ENCODE results near the gene PITX2. TPM values are rescaled to one million over a fixed set of nuclear protein-coding genes. Genes with fewer than 3 reads are reported as not detected.

The PITX2 gene
- total RNA-seq, 2 experiments from 2014 or later = 0.09 TPM; not detected in 1

DNA sequence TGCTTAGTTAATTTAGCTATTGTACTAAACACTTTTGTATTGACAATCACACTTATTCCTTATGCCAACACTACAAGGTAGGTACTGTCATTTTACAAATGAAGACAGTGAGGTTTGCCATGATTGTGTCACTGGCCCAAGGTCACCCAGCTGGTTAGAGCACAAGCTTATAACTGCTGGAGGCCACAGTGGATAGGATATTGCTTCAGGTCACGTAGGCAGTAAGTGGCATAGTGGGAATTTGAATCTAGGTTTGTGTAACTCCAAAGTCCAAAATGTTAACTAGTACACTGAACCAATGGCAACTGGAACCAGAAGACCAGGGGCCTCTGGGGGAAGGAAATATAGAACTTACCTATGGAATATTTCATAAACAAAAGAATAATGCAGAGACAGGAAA is 21.1 kb upstream of the PITX2 start:
- Mint-ChIP-seq H3K36me3 (ENCODE audit: low read depth) (peaks cover 2% of the 10 kb centered on the region), H3K27me3 (peaks cover 49% of the 10 kb centered on the region), H3K4me1 (no peaks in the 10 kb centered on the region), H3K4me3 (no peak overlapping the region), H3K9me3 (ENCODE audit: low read depth) (no peaks in the 10 kb centered on the region), H3K27ac (no peak overlapping the region)
- intact Hi-C loops (cut with DNase I, micrococcal nuclease) = no loop called here
- no peak for ATAC-seq
- ChIA-PET POLR2A (no interaction called here), CTCF (no interaction called here)
- no peak for DNase-seq

DNA sequence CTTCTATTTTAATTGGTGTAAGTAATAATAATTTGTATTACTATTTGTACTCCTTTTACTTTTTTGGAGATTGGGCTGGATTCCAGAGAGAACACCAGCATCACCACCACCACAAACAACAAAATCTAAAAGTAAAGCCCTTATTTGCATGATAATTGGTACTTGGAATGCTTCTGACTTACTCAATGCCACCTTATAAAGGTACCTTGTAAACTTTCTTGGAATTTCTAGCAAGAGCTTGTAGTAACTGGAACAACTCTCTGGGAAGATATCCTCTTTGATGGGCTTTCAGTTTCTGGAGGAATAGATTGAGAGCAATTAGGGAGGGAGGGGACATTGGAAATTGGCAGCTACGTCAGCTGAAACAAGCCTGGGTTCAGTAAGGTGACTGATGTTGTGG is 20.2 kb upstream of the PITX2 start:
- Mint-ChIP-seq H3K4me3 (no peak overlapping the region), H3K9me3 (ENCODE audit: low read depth) (no peaks in the 10 kb centered on the region), H3K36me3 (ENCODE audit: low read depth) (peaks cover 2% of the 10 kb centered on the region), H3K27me3 (peaks cover 58% of the 10 kb centered on the region), H3K4me1 (no peaks in the 10 kb centered on the region), H3K27ac (no peak overlapping the region)
- intact Hi-C loops (cut with DNase I, micrococcal nuclease) = no loop called here
- ChIA-PET CTCF (interaction anchor here (0.5 kb wide), 1 partner anchor 533 kb away, joined by 3 read pairs; no protein-coding TSS in a partner anchor), POLR2A (no interaction called here)
- no peak for DNase-seq
- ATAC-seq = no peak

DNA sequence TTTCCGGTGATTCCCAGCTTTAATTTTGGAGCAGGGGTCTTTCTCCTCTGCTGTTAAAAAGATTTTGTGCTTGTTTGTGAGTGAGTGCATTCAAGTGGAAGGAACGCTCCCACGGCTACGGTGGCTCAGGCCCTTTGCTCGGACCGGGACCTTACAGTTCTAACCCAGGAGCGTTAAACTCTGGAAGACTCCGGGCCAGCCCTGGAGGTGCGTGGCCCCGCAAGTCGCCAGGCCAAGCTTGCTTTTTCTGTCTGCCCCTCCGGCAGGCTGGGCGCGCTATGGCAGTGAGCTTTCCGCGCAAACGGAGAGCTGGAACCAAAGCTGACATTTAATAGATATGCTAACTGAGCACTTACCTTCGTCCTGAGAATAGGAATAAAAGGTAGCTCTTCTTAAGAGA is 18.3 kb upstream of the PITX2 start:
- CTCF ChIA-PET = interaction anchor here (0.6 kb wide), 1 partner anchor 860 kb away, joined by 4 read pairs; no protein-coding TSS in a partner anchor
- intact Hi-C loops (cut with DNase I, micrococcal nuclease) = no loop called here
- Mint-ChIP-seq H3K4me3 (no peak overlapping the region), H3K27me3 (peaks cover 67% of the 10 kb centered on the region), H3K9me3 (ENCODE audit: low read depth) (peaks cover 2% of the 10 kb centered on the region), H3K4me1 (no peaks in the 10 kb centered on the region), H3K27ac (no peak overlapping the region), H3K36me3 (ENCODE audit: low read depth) (peaks cover 4% of the 10 kb centered on the region)
- no peak for ATAC-seq
- no peak for DNase-seq
- POLR2A ChIA-PET = no interaction called here

DNA sequence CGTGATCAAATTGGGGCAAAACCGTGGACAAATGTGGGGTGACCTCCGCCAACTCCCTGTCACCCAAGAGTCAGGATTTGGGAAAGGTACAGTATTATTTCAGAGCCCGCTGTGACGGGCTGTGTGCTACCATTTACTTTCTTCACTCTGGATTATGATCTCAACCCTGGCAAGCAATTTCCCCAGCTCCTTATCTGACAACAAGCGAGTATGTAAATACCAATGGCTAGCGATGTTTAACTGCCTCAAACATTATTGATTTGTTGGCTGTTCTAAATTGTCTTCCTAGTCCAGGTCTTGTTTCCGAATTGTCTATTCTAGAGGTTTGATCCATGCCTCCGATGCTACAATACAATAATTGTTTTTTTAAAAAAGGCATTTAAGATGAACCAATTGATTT is 17.7 kb upstream of the PITX2 start:
- ChIA-PET POLR2A (no interaction called here), CTCF (no interaction called here)
- H3K4me1 Mint-ChIP-seq = no peaks in the 10 kb centered on the region
- peaks cover 64% of the 10 kb centered on the region for H3K27me3 Mint-ChIP-seq
- intact Hi-C loops (cut with DNase I, micrococcal nuclease) = no loop called here
- no peak for ATAC-seq
- H3K27ac Mint-ChIP-seq = no peak overlapping the region
- no peak for DNase-seq
- H3K9me3 Mint-ChIP-seq (ENCODE audit: low read depth) = peaks cover 3% of the 10 kb centered on the region
- H3K4me3 Mint-ChIP-seq = no peak overlapping the region
- H3K36me3 Mint-ChIP-seq (ENCODE audit: low read depth) = peaks cover 4% of the 10 kb centered on the region

DNA sequence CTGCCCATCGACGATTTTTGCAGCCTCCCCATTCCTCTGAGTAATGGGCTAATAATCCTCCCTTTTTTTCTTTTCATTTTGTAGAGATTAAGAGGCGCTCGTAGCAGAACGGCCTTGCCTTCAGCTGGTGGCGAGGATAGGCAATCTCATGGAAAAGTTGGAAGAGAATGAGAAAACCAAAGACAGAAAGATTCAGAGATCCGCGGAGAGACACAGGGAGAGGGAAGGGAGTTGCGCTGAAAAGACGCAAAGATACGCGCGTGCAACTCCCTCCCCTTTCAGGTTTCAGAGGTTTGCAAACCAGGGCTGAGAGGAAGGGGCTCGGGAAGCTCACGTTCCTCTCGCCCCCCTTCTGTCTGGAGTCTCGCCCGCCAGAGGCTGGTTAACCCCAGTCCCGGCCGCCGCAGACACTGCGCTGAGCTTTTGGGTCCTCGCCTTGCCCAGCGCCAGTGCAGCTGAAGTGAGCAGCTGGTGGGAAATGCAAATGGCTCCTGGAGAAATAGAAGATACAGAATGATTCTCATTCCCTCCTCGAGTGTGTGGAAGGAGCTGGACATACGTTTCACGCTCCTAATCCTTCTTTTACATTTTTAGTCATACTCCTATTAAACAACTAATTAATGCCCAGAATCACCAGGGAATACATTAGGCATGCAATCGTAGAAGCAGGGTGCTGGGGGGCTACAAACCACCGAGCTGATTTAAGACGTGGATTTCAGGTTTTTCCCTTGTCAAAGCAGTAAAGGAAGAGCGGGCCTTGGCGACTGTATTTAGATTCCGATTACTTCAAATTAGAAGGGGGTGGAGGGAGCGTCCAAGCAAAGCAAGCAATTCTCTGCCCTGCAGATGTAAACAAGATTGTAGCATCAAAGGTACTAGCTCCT is 16.6 kb upstream of the PITX2 start:
- CTCF ChIA-PET = no interaction called here

DNA sequence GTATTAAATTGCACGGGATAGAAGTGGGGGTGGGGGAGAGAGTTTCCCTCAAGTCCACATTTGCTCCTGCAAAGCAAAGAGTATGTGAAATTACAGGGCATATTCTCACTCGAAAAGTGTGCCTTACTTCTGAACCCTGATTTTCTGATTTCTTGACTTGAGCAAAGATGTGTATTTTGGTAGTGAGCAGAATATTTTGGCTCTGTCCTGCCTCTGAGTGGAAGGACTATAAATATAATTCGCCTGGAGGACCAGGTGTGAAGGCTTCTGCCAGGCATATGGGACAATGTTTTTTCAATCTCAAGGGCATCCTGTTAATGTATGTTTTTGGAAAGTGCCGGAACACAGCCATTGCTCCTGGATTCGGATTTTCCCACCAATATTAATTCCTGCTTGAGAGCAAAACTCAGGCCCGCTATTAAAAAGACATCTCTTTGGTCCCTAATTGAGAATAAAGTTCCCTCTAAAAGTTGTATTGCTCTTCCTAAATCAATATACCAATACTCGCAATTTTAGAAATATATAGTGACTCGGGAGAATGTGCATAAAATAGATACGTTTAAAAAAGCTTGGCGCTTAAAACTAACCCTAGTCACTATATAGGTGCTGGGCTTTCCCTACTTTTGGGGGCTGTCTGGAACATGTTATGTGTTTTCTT is 15.3 kb upstream of the PITX2 start:
- intact Hi-C loops (cut with DNase I, micrococcal nuclease) = loop anchor here in 1 of 2 experiments (10.0 kb wide), 2 partner anchors 187 to 1217 kb away; no protein-coding TSS in a partner anchor
- ChIA-PET POLR2A (no interaction called here), CTCF (no interaction called here)
- no peak overlapping the region for H3K4me3 Mint-ChIP-seq
- peaks cover 74% of the 10 kb centered on the region for H3K27me3 Mint-ChIP-seq
- ATAC-seq (no peak), DNase-seq (no peak)
- no peaks in the 10 kb centered on the region for H3K4me1 Mint-ChIP-seq
- peaks cover 5% of the 10 kb centered on the region for H3K9me3 Mint-ChIP-seq (ENCODE audit: low read depth)
- H3K27ac Mint-ChIP-seq = no peak overlapping the region
- peaks cover 4% of the 10 kb centered on the region for H3K36me3 Mint-ChIP-seq (ENCODE audit: low read depth)

More for the DNA sequence above, 16.6 kb upstream of the PITX2 start:
- H3K9me3 Mint-ChIP-seq (ENCODE audit: low read depth) = peaks cover 5% of the 10 kb centered on the region
- H3K4me3 Mint-ChIP-seq = no peak overlapping the region
- POLR2A ChIA-PET = no interaction called here
- ATAC-seq (no peak), DNase-seq (no peak)
- H3K27ac Mint-ChIP-seq = no peak overlapping the region
- H3K27me3 Mint-ChIP-seq = peaks cover 69% of the 10 kb centered on the region
- no peaks in the 10 kb centered on the region for H3K4me1 Mint-ChIP-seq
- peaks cover 4% of the 10 kb centered on the region for H3K36me3 Mint-ChIP-seq (ENCODE audit: low read depth)
- intact Hi-C loops (cut with DNase I, micrococcal nuclease) = loop anchor here in 1 of 2 experiments (10.0 kb wide), 2 partner anchors 185 to 1215 kb away; no protein-coding TSS in a partner anchor

DNA sequence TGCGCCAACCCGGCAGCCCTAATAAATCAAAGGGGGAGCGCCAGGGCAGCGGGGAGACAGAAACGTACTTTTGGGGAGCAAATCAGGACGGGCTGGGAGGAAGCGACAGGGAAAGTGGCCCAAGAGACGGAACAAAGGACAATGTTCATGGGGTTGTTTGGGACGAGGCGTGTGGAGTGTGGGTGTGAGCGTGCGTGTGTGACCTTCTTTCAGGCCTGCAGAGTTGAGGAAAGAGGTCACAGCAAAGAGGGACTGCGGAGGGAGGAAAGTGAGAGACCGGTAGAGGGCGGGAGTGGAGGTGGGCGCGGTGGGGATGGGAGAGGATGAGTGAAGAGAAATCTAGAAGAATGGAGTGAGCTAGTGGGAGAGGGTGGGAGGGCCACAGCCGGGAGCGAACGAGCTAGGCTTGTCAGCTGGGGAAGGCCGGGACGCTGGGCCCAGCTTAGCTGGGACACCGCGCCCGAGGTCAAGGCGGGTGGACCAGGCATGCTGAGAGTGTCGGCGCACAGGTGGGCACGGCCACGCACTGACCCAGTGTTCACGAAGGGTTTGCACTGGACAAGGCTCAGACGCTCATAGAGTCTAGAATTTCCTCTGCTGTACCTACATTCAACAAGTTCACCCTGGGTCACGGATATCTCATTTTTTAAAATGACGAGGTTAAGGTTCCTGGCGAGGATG is 14.7 kb upstream of the PITX2 start:
- DNase-seq = no peak
- ATAC-seq = no peak
- peaks cover 77% of the 10 kb centered on the region for H3K27me3 Mint-ChIP-seq
- POLR2A ChIA-PET = no interaction called here
- CTCF ChIA-PET = no interaction called here
- intact Hi-C loops (cut with DNase I, micrococcal nuclease) = loop anchor here in 1 of 2 experiments (10.0 kb wide), 2 partner anchors 187 to 1217 kb away; no protein-coding TSS in a partner anchor
- H3K4me1 Mint-ChIP-seq = no peaks in the 10 kb centered on the region
- peaks cover 5% of the 10 kb centered on the region for H3K9me3 Mint-ChIP-seq (ENCODE audit: low read depth)
- no peak overlapping the region for H3K27ac Mint-ChIP-seq
- H3K36me3 Mint-ChIP-seq (ENCODE audit: low read depth) = peaks cover 4% of the 10 kb centered on the region
- H3K4me3 Mint-ChIP-seq = no peak overlapping the region

DNA sequence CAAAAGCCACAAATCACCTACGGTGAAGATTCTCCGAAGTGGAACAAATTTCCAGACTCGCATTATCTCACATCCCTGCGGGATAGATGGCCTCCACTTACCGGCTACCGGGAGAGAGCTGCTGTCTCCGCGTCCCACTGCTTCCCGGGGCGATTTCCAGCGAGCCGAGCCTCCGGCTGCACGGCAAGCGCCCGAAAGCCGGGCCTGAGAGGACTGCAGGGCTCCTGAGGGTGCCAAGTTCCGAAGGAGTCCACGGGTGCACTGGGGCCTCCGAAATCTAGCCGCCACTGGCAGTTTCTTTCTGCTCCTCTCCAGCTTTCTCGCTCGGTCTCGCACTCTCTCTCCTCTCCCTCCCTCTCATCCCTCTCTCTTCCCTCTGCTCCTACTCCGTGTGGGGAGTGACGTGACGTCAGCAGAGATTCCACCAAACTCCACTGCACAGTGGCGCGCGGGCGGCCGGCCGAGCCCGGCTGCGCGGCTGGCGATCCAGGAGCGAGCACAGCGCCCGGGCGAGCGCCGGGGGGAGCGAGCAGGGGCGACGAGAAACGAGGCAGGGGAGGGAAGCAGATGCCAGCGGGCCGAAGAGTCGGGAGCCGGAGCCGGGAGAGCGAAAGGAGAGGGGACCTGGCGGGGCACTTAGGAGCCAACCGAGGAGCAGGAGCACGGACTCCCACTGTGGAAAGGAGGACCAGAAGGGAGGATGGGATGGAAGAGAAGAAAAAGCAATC is 14.0 kb upstream of the PITX2 start:
- no peak for DNase-seq
- H3K4me1 Mint-ChIP-seq = peaks cover 5% of the 10 kb centered on the region
- intact Hi-C loops (cut with DNase I, micrococcal nuclease) = loop anchor here in 1 of 2 experiments (10.0 kb wide), 2 partner anchors 188 to 1218 kb away; no protein-coding TSS in a partner anchor
- peaks cover 5% of the 10 kb centered on the region for H3K9me3 Mint-ChIP-seq (ENCODE audit: low read depth)
- H3K27me3 Mint-ChIP-seq = peaks cover 77% of the 10 kb centered on the region
- ChIA-PET POLR2A (interaction anchor here (0.7 kb wide), 1 partner anchor 1785 kb away, joined by 3 read pairs; no protein-coding TSS in a partner anchor), CTCF (no interaction called here)
- no peak for ATAC-seq
- H3K36me3 Mint-ChIP-seq (ENCODE audit: low read depth) = peaks cover 4% of the 10 kb centered on the region
- H3K4me3 Mint-ChIP-seq = no peak overlapping the region
- no peak overlapping the region for H3K27ac Mint-ChIP-seq

DNA sequence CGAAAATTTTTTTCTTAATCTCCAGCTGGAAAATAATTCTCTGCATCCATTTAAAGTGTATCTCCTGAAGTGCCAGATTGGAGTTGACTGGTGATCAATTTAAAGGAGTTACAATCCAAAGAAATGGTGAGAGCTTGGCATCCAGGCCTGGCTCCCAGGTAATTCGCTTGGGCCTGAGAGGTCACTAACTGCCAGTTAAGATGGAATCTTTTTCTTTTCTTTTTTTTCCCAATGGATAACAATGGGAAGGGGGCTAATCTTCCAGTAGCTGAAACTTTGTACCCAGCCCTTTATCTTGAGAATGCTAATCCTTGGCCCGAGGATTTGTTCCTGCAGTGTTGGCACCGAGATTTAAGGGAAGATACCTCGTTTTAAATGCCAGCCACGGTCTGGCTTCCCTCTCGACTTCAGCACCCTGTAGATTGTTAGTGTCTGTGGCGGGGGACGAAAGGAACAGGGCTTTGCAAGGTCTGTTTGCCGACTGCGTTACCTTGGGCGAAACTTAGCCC is 13.3 kb upstream of the PITX2 start:
- POLR2A ChIA-PET = interaction anchor here (0.7 kb wide), 1 partner anchor 1785 kb away, joined by 3 read pairs; no protein-coding TSS in a partner anchor
- Mint-ChIP-seq H3K4me1 (peaks cover 9% of the 10 kb centered on the region), H3K27ac (no peak overlapping the region), H3K36me3 (ENCODE audit: low read depth) (peaks cover 4% of the 10 kb centered on the region), H3K27me3 (peaks cover 78% of the 10 kb centered on the region), H3K9me3 (ENCODE audit: low read depth) (peaks cover 5% of the 10 kb centered on the region), H3K4me3 (no peak overlapping the region)
- intact Hi-C loops (cut with DNase I, micrococcal nuclease) = loop anchor here in 1 of 2 experiments (10.0 kb wide), 2 partner anchors 189 to 1219 kb away; no protein-coding TSS in a partner anchor
- no peak for ATAC-seq
- DNase-seq = no peak
- CTCF ChIA-PET = no interaction called here

DNA sequence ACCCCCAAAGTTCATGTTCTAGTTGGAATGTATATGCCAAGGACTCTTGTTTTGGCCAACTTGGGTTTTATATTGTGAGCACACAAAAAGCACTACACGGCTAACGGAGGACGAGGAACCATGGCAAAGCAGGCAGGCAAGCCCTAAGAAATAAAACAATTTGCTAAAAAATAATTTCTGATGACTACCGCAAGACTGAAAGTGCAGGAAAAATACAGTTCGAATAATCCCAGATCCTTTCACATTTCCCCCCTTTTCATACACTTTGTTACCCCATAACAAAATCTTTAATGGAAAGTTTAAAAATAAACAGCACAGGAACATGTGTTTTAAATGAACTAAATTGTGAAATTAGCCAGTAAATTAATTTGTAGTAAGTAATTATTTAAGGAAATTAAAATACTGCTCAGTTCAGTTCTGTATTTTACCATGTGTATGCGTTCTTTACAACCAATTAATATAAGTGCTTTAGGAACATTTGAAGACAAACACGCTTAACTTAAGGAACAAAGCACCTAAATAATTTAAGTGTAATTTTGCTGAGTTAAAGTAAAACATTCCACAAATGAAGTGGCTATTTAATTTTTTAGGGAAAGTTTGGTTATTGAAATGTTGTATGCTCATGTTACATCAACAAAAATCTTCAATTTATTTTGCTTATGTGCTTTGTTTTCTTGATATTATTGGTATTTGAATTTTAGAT is 12.4 kb upstream of the PITX2 start:
- DNase-seq (no peak), ATAC-seq (no peak)
- ChIA-PET POLR2A (no interaction called here), CTCF (interaction anchor here (0.6 kb wide), 1 partner anchor 646 kb away, joined by 3 read pairs; no protein-coding TSS in a partner anchor)
- Mint-ChIP-seq H3K9me3 (ENCODE audit: low read depth) (peaks cover 5% of the 10 kb centered on the region), H3K27me3 (peaks cover 82% of the 10 kb centered on the region), H3K4me1 (peaks cover 13% of the 10 kb centered on the region), H3K4me3 (no peak overlapping the region), H3K36me3 (ENCODE audit: low read depth) (peaks cover 3% of the 10 kb centered on the region), H3K27ac (no peak overlapping the region)
- intact Hi-C loops (cut with DNase I, micrococcal nuclease) = loop anchor here in 1 of 2 experiments (10.0 kb wide), 2 partner anchors 189 to 1219 kb away; no protein-coding TSS in a partner anchor
